GM23338 (cell line): Measurements from ENCODE around the gene NUMBL. TPM values are rescaled to one million over a fixed set of nuclear protein-coding genes. Genes with fewer than 3 reads are reported as not detected.

Experiments used
- ATAC-seq: fragments of 200-7000 bp; cut with Tn5 transposase; 3 replicates; pipeline ENCODE4 v1.9.1; 2020
- DNase-seq: peaks from one replicate; pipeline ENCODE4 v3.0.0-alpha.2; 2015; ENCODE audit warnings: low spot score
- H2AFZ ChIP-seq: fragments of 200-600 bp; sonication (generic); 2 replicates; pipeline ENCODE4 v1.8.0; 2016; ENCODE audit warnings: antibody characterized with exemption, mild to moderate bottlenecking, moderate library complexity
- H3F3A ChIP-seq: fragments of 200-600 bp; sonication (generic); replicated peaks from 2 replicates; pipeline ENCODE4 v1.8.0; 2017; ENCODE audit warnings: antibody characterized with exemption, mixed run types, low read depth
- H3K27ac ChIP-seq: fragments of 200-600 bp; sonication (generic); 2 replicates; pipeline ENCODE4 v1.6.1; 2016; ENCODE audit warnings: low read depth
- H3K27me3 ChIP-seq: fragments of 200-600 bp; sonication (generic); 2 replicates; pipeline ENCODE4 v1.8.0; 2016; ENCODE audit warnings: mild to moderate bottlenecking, mixed run types, moderate library complexity; ENCODE audit not compliant: insufficient read depth
- H3K36me3 ChIP-seq: fragments of 200-600 bp; sonication (generic); 2 replicates; pipeline ENCODE4 v1.8.0; 2016; ENCODE audit warnings: mild to moderate bottlenecking; ENCODE audit not compliant: insufficient read depth
- H3K4me1 ChIP-seq: fragments of 200-600 bp; sonication (generic); 2 replicates; pipeline ENCODE4 v1.8.0; 2016; ENCODE audit warnings: mild to moderate bottlenecking, moderate library complexity; ENCODE audit not compliant: insufficient read depth
- H3K4me2 ChIP-seq: fragments of 200-600 bp; sonication (generic); 2 replicates; pipeline ENCODE4 v1.7.1; 2017; ENCODE audit warnings: mixed run types
- H3K4me3 ChIP-seq: fragments of 200-600 bp; sonication (generic); 2 replicates; pipeline ENCODE4 v1.6.1; 2016; ENCODE audit warnings: mixed run types
- H3K79me2 ChIP-seq: fragments of 200-600 bp; sonication (generic); replicated peaks from 2 replicates; pipeline ENCODE4 v1.8.0; 2017; ENCODE audit warnings: mild to moderate bottlenecking; ENCODE audit not compliant: insufficient read depth
- H3K9me2 ChIP-seq: fragments of 200-600 bp; sonication (generic); 2 replicates; pipeline ENCODE4 v1.8.0; 2017; ENCODE audit not compliant: insufficient read depth
- H4K20me1 ChIP-seq: fragments of 200-600 bp; sonication (generic); replicated peaks from 2 replicates; pipeline ENCODE4 v1.8.0; 2017; ENCODE audit warnings: mild to moderate bottlenecking; ENCODE audit not compliant: insufficient read depth
- H3K27ac Mint-ChIP-seq: 2 replicates; pipeline ENCODE4 v1.8.0; 2020; ENCODE audit warnings: inconsistent platforms, mild to moderate bottlenecking, moderate library complexity, mixed read lengths
- H3K27me3 Mint-ChIP-seq: 3 replicates; pipeline ENCODE4 v1.8.0; 2022; ENCODE audit warnings: low read depth, mild to moderate bottlenecking, moderate library complexity, mixed read lengths, inconsistent platforms; ENCODE audit not compliant: insufficient read depth, poor library complexity
- H3K36me3 Mint-ChIP-seq: 3 replicates; pipeline ENCODE4 v1.8.0; 2021; ENCODE audit warnings: low read depth, mild to moderate bottlenecking, inconsistent platforms, moderate library complexity, mixed read lengths
- H3K4me1 Mint-ChIP-seq: 3 replicates; pipeline ENCODE4 v1.8.0; 2020; ENCODE audit warnings: mild to moderate bottlenecking, inconsistent platforms, mixed read lengths
- H3K4me3 Mint-ChIP-seq: 3 replicates; pipeline ENCODE4 v1.8.0; 2021; ENCODE audit warnings: moderate library complexity, mild to moderate bottlenecking, inconsistent platforms, mixed read lengths
- H3K9me3 Mint-ChIP-seq: 3 replicates; pipeline ENCODE4 v1.8.0; 2020; ENCODE audit warnings: moderate library complexity, mild to moderate bottlenecking, inconsistent platforms, mixed read lengths
- CREB1 ChIP-seq: fragments of 250-450 bp; sonication (Bioruptor Pico); IDR thresholded peaks from 2 replicates; pipeline ENCODE4 v1.5.0; 2020; ENCODE audit warnings: low read depth, mild to moderate bottlenecking, moderate library complexity
- CTCF ChIP-seq, 2 experiments: fragments of 200-600 bp in 1 of 2; sonication (generic) in 1 of 2; conservative IDR thresholded peaks; 2 replicates each; pipeline versions ENCODE4 v1.5.1 to v1.6.1; 2016 to 2017; ENCODE audit warnings: antibody characterized with exemption in 2 of 2, low read depth in 2 of 2, mild to moderate bottlenecking in 2 of 2, moderate library complexity in 1 of 2
- ETS1 ChIP-seq: IDR thresholded peaks from 2 replicates; pipeline ENCODE4 v1.6.1; 2016; ENCODE audit warnings: antibody characterized with exemption
- EZH2 ChIP-seq: fragments of 200-600 bp; sonication (generic); IDR thresholded peaks from one replicate; pipeline ENCODE4 v1.8.0; 2017; ENCODE audit warnings: antibody characterized with exemption, mild to moderate bottlenecking, low read depth; ENCODE audit not compliant: unreplicated experiment
- EZH2phosphoT487 ChIP-seq: fragments of 200-600 bp; sonication (generic); IDR thresholded peaks from one replicate; pipeline ENCODE4 v1.8.1; 2018; ENCODE audit warnings: antibody characterized with exemption; ENCODE audit not compliant: unreplicated experiment
- JUNB ChIP-seq: IDR thresholded peaks from one replicate; pipeline ENCODE4 v1.6.1; 2016; ENCODE audit warnings: antibody characterized with exemption; ENCODE audit not compliant: unreplicated experiment
- NANOG ChIP-seq: IDR thresholded peaks from 2 replicates; pipeline ENCODE4 v1.6.1; 2016; ENCODE audit warnings: antibody characterized with exemption, borderline replicate concordance
- POLR2AphosphoS5 ChIP-seq: IDR thresholded peaks from 2 replicates; pipeline ENCODE4 v1.6.1; 2016; ENCODE audit warnings: antibody characterized with exemption, low read depth
- REST ChIP-seq: IDR thresholded peaks from one replicate; pipeline ENCODE4 v1.6.1; 2018; ENCODE audit warnings: antibody characterized with exemption; ENCODE audit not compliant: unreplicated experiment
- STAT1 ChIP-seq: IDR thresholded peaks from one replicate; pipeline ENCODE4 v1.6.1; 2016; ENCODE audit warnings: antibody characterized with exemption; ENCODE audit not compliant: unreplicated experiment
- ZNF114 ChIP-seq: fragments of 250-450 bp; sonication (Bioruptor Pico); IDR thresholded peaks from 2 replicates; pipeline ENCODE4 v1.5.0; 2020; ENCODE audit warnings: mild to moderate bottlenecking, moderate library complexity
- ZNF331 ChIP-seq: fragments of 250-450 bp; sonication (Bioruptor Pico); IDR thresholded peaks from 2 replicates; pipeline ENCODE4 v1.5.0; 2020; ENCODE audit warnings: low read depth, mild to moderate bottlenecking, moderate library complexity
- ZNF462 ChIP-seq: fragments of 250-450 bp; sonication (Bioruptor Pico); IDR thresholded peaks from 2 replicates; pipeline ENCODE4 v1.5.0; 2020; ENCODE audit warnings: mild to moderate bottlenecking, moderate library complexity
- polyA plus RNA-seq: library from polyadenylated mRNA; unstranded; fragments of >200 nt; fragmentation: Nextera tagmentation; extraction: Ambion mirVana; gene quantifications from 2 replicates; pipeline ENCODE4 v1.2.1, GENCODE V29; 2016
- total RNA-seq: library from RNA; depleted of rRNA; stranded (reverse); fragments of >200 nt; shearing (Covaris generic); gene quantifications from 2 replicates; pipeline ENCODE4 v1.2.3, GENCODE V29; 2014

The NUMBL gene
- total and polyA plus RNA-seq, 2 experiments from 2014 or later: 8.5 to 28.5 TPM

GRCh38 chr19:40697007-40697406, 6.6 kb upstream of the NUMBL start:
- H3K27me3 Mint-ChIP-seq: peaks cover 12% of the 10 kb centered on the region
- no peak for TF ChIP-seq NANOG
- no peak for TF ChIP-seq EZH2
- TF ChIP-seq JUNB: no peak
- no peak for TF ChIP-seq POLR2AphosphoS5
- TF ChIP-seq ZNF331 (CRISPR knock-in tag): no peak
- no peak for TF ChIP-seq STAT1
- TF ChIP-seq ETS1: no peak
- no peak for TF ChIP-seq CREB1
- no peak for TF ChIP-seq CTCF (conservative IDR thresholded peaks at IDR 0.05; ENCODE audit: low read depth in 2 of 2)
- no peak for TF ChIP-seq ZNF462 (CRISPR knock-in tag)
- TF ChIP-seq REST: no peak
- TF ChIP-seq ZNF114 (CRISPR knock-in tag): no peak
- no peak for TF ChIP-seq EZH2phosphoT487
- DNase-seq (no peak), ATAC-seq (no peak)
- Histone ChIP-seq H3F3A (no peaks in the 10 kb centered on the region), H3K27ac (no peak overlapping the region), H3K27me3 (no peaks in the 10 kb centered on the region), H3K4me1 (no peaks in the 10 kb centered on the region; the same call in 1 of the 2 replicates), H3K4me3 (no peak overlapping the region), H3K79me2 (no peaks in the 10 kb centered on the region; the same call in 1 of the 2 replicates), H3K4me2 (no peak overlapping the region), H4K20me1 (no peaks in the 10 kb centered on the region), H2AFZ (no peak overlapping the region), H3K36me3 (peaks cover 4% of the 10 kb centered on the region; the same call in 1 of the 2 replicates), H3K9me2 (no peaks in the 10 kb centered on the region)
- H3K27ac Mint-ChIP-seq: no peak overlapping the region
- H3K4me3 Mint-ChIP-seq: no peak overlapping the region
- H3K9me3 Mint-ChIP-seq: no peaks in the 10 kb centered on the region
- peaks cover 11% of the 10 kb centered on the region for H3K4me1 Mint-ChIP-seq
- H3K36me3 Mint-ChIP-seq: peaks cover 25% of the 10 kb centered on the region
